Measurements from ENCODE around the gene SPDEF. TPM values are rescaled to one million over a fixed set of nuclear protein-coding genes. Genes with fewer than 3 reads are reported as not detected.

SPDEF gene
- total RNA-seq, 1 experiment from 2014 or later = 0.85 TPM

- Histone ChIP-seq H2AFZ (no peak overlapping the region), H3F3A (ENCODE audit: insufficient read depth, low read depth) (peaks cover 4% of the 10 kb centered on the region; the same call in 1 of the 2 replicates), H3K9me3 (ENCODE audit: insufficient read depth, low read depth) (no peaks in the 10 kb centered on the region), H4K20me1 (ENCODE audit: insufficient read depth) (no peaks in the 10 kb centered on the region), H3K79me2 (ENCODE audit: low read depth) (no peaks in the 10 kb centered on the region), H3K4me2 (no peak overlapping the region), H3K36me3 (ENCODE audit: low read depth) (no peaks in the 10 kb centered on the region), H3K27ac (no peak overlapping the region), H3K9me2 (ENCODE audit: insufficient read depth) (no peaks in the 10 kb centered on the region), H3K27me3 (ENCODE audit: insufficient read depth, low read depth) (no peaks in the 10 kb centered on the region), H3K4me1 (replicated peaks; ENCODE audit: insufficient read depth) (peaks cover 12% of the 10 kb centered on the region), H3K4me3 (no peak overlapping the region)
- no peak for DNase-seq
- intact Hi-C loops (cut with micrococcal nuclease; ENCODE audit: unreplicated experiment) = loop anchor here (5.0 kb wide), 2 partner anchors 67 to 713 kb away; no protein-coding TSS in a partner anchor
- CTCF ChIA-PET = no interaction called here
- POLR2A ChIA-PET (ENCODE audit: unreplicated experiment) = no interaction called here
- no TSS peak for BruUV-seq (replicated peaks)
- no peak for TF ChIP-seq EZH2 (IDR thresholded peaks at IDR 0.05; ENCODE audit: low read depth)
- no peak for TF ChIP-seq CTCF (conservative IDR thresholded peaks at IDR 0.05)
These were observed 27.0 kb downstream of the SPDEF start for GRCh38 chr6:34528996-34529664.

GRCh38 chr6:34527751-34528670, 28.1 kb downstream of the SPDEF start:
- Histone ChIP-seq H3K9me3 (ENCODE audit: insufficient read depth, low read depth) (no peaks in the 10 kb centered on the region), H3K9me2 (ENCODE audit: insufficient read depth) (no peaks in the 10 kb centered on the region), H3K4me3 (no peak overlapping the region), H3K27ac (no peak overlapping the region), H4K20me1 (ENCODE audit: insufficient read depth) (no peaks in the 10 kb centered on the region), H3K36me3 (ENCODE audit: low read depth) (no peaks in the 10 kb centered on the region), H2AFZ (no peak overlapping the region), H3K4me1 (replicated peaks; ENCODE audit: insufficient read depth) (peaks cover 12% of the 10 kb centered on the region), H3F3A (ENCODE audit: insufficient read depth, low read depth) (peaks cover 4% of the 10 kb centered on the region; the same call in 1 of the 2 replicates), H3K4me2 (peak overlapping the region; percentile 81), H3K27me3 (ENCODE audit: insufficient read depth, low read depth) (no peaks in the 10 kb centered on the region), H3K79me2 (ENCODE audit: low read depth) (no peaks in the 10 kb centered on the region)
- TF ChIP-seq CTCF (conservative IDR thresholded peaks at IDR 0.05) (no peak), EZH2 (IDR thresholded peaks at IDR 0.05; ENCODE audit: low read depth) (no peak)
- no TSS peak for BruUV-seq (replicated peaks)
- intact Hi-C loops (cut with micrococcal nuclease; ENCODE audit: unreplicated experiment) = loop anchor here (1.0 to 5.0 kb wide), 4 partner anchors 66 to 714 kb away; partner anchors contain the start of gene SMIM29
- CTCF ChIA-PET = interaction anchor here (1.4 kb wide), 1 partner anchor 81 kb away, joined by 6 read pairs; no protein-coding TSS in a partner anchor
- DNase-seq = no peak
- POLR2A ChIA-PET (ENCODE audit: unreplicated experiment) = no interaction called here

GRCh38 chr6:34526992-34527728, 29.0 kb downstream of the SPDEF start:
- no peaks in the 10 kb centered on the region for H4K20me1 ChIP-seq (ENCODE audit: insufficient read depth)
- no peaks in the 10 kb centered on the region for H3K79me2 ChIP-seq (ENCODE audit: low read depth)
- H3K9me3 ChIP-seq (ENCODE audit: insufficient read depth, low read depth) = no peaks in the 10 kb centered on the region
- no peaks in the 10 kb centered on the region for H3K27me3 ChIP-seq (ENCODE audit: insufficient read depth, low read depth)
- H2AFZ ChIP-seq = peak overlapping the region; percentile 76; the same call in 1 of the 2 replicates
- peak overlapping the region; percentile 36; the same call in 1 of the 2 replicates for H3K4me3 ChIP-seq
- peaks cover 4% of the 10 kb centered on the region; the same call in 1 of the 2 replicates for H3F3A ChIP-seq (ENCODE audit: insufficient read depth, low read depth)
- POLR2A ChIA-PET (ENCODE audit: unreplicated experiment) = interaction anchor here (0.6 kb wide), 2 partner anchors 20 to 29 kb away, joined by 3 to 11 read pairs; partner anchors contain the start of gene SPDEF
- BruUV-seq (replicated peaks) = no TSS peak
- intact Hi-C loops (cut with micrococcal nuclease; ENCODE audit: unreplicated experiment) = loop anchor here (1.0 to 5.0 kb wide), 4 partner anchors 65 to 715 kb away; partner anchors contain the start of gene SMIM29
- peak; percentile 75 to 93 for DNase-seq
- no peaks in the 10 kb centered on the region for H3K9me2 ChIP-seq (ENCODE audit: insufficient read depth)
- H3K4me2 ChIP-seq = peak overlapping the region; percentile 84
- CTCF ChIA-PET = interaction anchor here (0.8 to 1.4 kb wide), 2 partner anchors 82 to 497 kb away, joined by 3 to 6 read pairs; no protein-coding TSS in a partner anchor
- peaks cover 12% of the 10 kb centered on the region for H3K4me1 ChIP-seq (replicated peaks; ENCODE audit: insufficient read depth)
- no peaks in the 10 kb centered on the region for H3K36me3 ChIP-seq (ENCODE audit: low read depth)
- peak; percentile 56 for TF ChIP-seq CTCF (conservative IDR thresholded peaks at IDR 0.05)
- TF ChIP-seq EZH2 (IDR thresholded peaks at IDR 0.05; ENCODE audit: low read depth) = no peak
- no peak overlapping the region for H3K27ac ChIP-seq
